Measurements from ENCODE around the gene HSPA9. TPM values are rescaled to one million over a fixed set of nuclear protein-coding genes. Genes with fewer than 3 reads are reported as not detected.

HSPA9 gene
- total RNA-seq, 1 experiment from 2014 or later = 805 TPM

- no peak for DNase-seq (ENCODE audit: low read depth, low spot score)
- in situ Hi-C loops (cut with HindIII; ENCODE audit: low pct_unique_long_range_greater_than_20kb, low sequenced_read_pairs) = no loop called here
Measured at GRCh38 chr5:138570871-138571270, 4.3 kb downstream of the HSPA9 start.

- DNase-seq (ENCODE audit: low read depth, low spot score) = no peak
- in situ Hi-C loops (cut with HindIII; ENCODE audit: low pct_unique_long_range_greater_than_20kb, low sequenced_read_pairs) = no loop called here
Measured at GRCh38 chr5:138569782-138570181, 5.4 kb downstream of the HSPA9 start.

- in situ Hi-C loops (cut with HindIII; ENCODE audit: low pct_unique_long_range_greater_than_20kb, low sequenced_read_pairs) = no loop called here
- DNase-seq (ENCODE audit: low read depth, low spot score) = no peak
Measured at GRCh38 chr5:138568061-138568824, 7.0 kb downstream of the HSPA9 start.

GRCh38 chr5:138566792-138567191 lies 8.4 kb downstream of the HSPA9 start:
- in situ Hi-C loops (cut with HindIII; ENCODE audit: low pct_unique_long_range_greater_than_20kb, low sequenced_read_pairs) = no loop called here
- DNase-seq (ENCODE audit: low read depth, low spot score) = no peak

GRCh38 chr5:138565100-138565821 lies 9.9 kb downstream of the HSPA9 start:
- in situ Hi-C loops (cut with HindIII; ENCODE audit: low pct_unique_long_range_greater_than_20kb, low sequenced_read_pairs) = no loop called here
- DNase-seq (ENCODE audit: low read depth, low spot score) = no peak

GRCh38 chr5:138564242-138564641 lies 11.0 kb downstream of the HSPA9 start:
- no peak for DNase-seq (ENCODE audit: low read depth, low spot score)
- in situ Hi-C loops (cut with HindIII; ENCODE audit: low pct_unique_long_range_greater_than_20kb, low sequenced_read_pairs) = no loop called here

GRCh38 chr5:138563340-138564118 lies 11.7 kb downstream of the HSPA9 start:
- in situ Hi-C loops (cut with HindIII; ENCODE audit: low pct_unique_long_range_greater_than_20kb, low sequenced_read_pairs) = no loop called here
- no peak for DNase-seq (ENCODE audit: low read depth, low spot score)

- in situ Hi-C loops (cut with HindIII; ENCODE audit: low pct_unique_long_range_greater_than_20kb, low sequenced_read_pairs) = no loop called here
- no peak for DNase-seq (ENCODE audit: low read depth, low spot score)
Measured at GRCh38 chr5:138560971-138561370, 14.2 kb downstream of the HSPA9 start.

GRCh38 chr5:138559937-138560336 lies 15.3 kb downstream of the HSPA9 start:
- in situ Hi-C loops (cut with HindIII; ENCODE audit: low pct_unique_long_range_greater_than_20kb, low sequenced_read_pairs) = no loop called here
- no peak for DNase-seq (ENCODE audit: low read depth, low spot score)

- no peak for DNase-seq (ENCODE audit: low read depth, low spot score)
- in situ Hi-C loops (cut with HindIII; ENCODE audit: low pct_unique_long_range_greater_than_20kb, low sequenced_read_pairs) = no loop called here
Measured at GRCh38 chr5:138557677-138558076, 17.5 kb downstream of the HSPA9 start.

GRCh38 chr5:138554143-138554542 lies 21.1 kb downstream of the HSPA9 start:
- in situ Hi-C loops (cut with HindIII; ENCODE audit: low pct_unique_long_range_greater_than_20kb, low sequenced_read_pairs) = no loop called here
- no peak for DNase-seq (ENCODE audit: low read depth, low spot score)

- in situ Hi-C loops (cut with HindIII; ENCODE audit: low pct_unique_long_range_greater_than_20kb, low sequenced_read_pairs) = no loop called here
- DNase-seq (ENCODE audit: low read depth, low spot score) = no peak
Measured at GRCh38 chr5:138553437-138554095, 21.6 kb downstream of the HSPA9 start.

- in situ Hi-C loops (cut with HindIII; ENCODE audit: low pct_unique_long_range_greater_than_20kb, low sequenced_read_pairs) = no loop called here
Measured at GRCh38 chr5:138552657-138553056, 22.5 kb downstream of the HSPA9 start.

GRCh38 chr5:138549414-138549813 lies 25.8 kb downstream of the HSPA9 start:
- in situ Hi-C loops (cut with HindIII; ENCODE audit: low pct_unique_long_range_greater_than_20kb, low sequenced_read_pairs) = no loop called here
- no peak for DNase-seq (ENCODE audit: low read depth, low spot score)

More at GRCh38 chr5:138552657-138553056, 22.5 kb downstream of the HSPA9 start:
- DNase-seq (ENCODE audit: low read depth, low spot score) = no peak

- DNase-seq (ENCODE audit: low read depth, low spot score) = no peak
- in situ Hi-C loops (cut with HindIII; ENCODE audit: low pct_unique_long_range_greater_than_20kb, low sequenced_read_pairs) = no loop called here
Measured at GRCh38 chr5:138545919-138546562, 29.2 kb downstream of the HSPA9 start.

GRCh38 chr5:138544181-138545134 lies 30.7 kb downstream of the HSPA9 start:
- no peak for DNase-seq (ENCODE audit: low read depth, low spot score)
- in situ Hi-C loops (cut with HindIII; ENCODE audit: low pct_unique_long_range_greater_than_20kb, low sequenced_read_pairs) = no loop called here
